NCI-H748 (cell line): ENCODE measurements around the gene IGF2BP1.
"Not testable (repeated sequence)": the region's sequence is repeated elsewhere in the genome, so short reads cannot be mapped to it uniquely, and the experiment has no call there.

ENCODE experiments used
- DNase-seq: peaks from one replicate; lab custom pipeline; 2025; ENCODE audit not compliant: unreplicated experiment; lab: John Stamatoyannopoulos, UW

The IGF2BP1 gene

DNA sequence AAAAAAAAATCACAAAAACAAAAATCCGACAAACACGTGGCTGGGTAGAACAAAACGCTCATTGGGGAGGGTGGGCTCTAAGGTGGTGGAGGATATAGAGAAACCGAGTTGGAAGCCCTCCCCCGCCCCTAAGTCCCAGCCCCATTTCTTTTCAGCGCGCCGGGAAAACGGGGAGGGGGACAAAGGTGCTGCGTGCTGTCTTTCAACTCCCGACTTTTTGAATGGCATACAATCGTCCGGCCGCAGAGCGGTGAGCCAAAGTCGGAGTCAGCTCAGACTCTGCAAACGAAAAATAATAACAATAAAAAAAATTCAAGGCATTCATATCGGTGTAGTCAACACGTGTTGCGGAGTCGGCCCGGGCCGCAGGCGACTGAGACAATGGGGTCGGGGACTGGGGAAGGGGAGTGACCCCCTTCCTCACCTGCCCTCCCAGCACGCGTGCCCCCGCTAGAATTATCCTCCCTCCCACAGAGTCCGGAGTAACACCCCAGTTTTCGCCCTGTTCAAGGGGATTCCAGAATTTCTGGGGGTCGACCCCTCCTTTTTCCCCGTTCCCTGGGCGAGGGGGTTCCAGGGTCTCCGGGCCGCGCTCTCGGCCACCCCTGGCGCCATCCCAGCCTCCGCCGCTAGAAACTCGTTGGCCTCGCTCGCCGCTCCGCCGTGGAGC, 1.7 kb upstream of the IGF2BP1 start:
- peak; percentile 55 for DNase-seq

DNA sequence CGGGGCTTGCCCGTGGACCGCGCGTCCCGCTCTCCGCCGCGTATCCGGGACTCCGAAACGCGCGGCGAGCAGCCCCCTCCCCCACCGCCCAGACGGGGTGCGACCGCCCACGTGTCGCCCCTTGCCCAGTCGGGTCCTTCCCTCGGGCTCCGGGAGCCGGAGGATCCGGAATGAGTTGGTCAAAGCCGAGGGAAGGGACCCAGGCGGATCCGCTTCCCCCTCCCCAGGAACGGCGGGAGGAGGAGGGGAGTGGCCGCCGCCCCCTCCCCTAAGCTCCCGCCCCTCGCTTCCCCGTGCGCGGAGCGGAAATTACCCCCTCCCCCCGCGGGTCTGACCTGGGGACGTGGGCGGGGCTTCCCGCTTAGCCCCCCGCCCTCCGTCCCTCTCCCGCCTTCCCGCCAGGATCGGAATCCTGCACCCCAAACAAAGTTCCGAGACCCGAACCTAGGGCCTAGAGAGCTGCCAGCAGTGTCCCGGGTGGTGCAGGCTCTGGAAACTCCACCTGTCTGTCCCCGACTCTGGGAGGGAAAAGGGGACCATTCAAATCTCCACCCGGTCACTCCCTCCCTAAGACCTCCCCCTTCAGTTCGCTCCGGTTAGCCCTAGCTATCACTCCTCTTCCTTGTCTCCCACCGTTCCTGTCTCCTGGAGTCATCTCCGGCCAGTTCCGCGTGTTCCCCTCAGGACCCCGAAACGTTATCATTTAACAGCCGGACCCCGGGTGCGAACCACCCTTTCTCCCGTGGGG, 1.0 kb upstream of the IGF2BP1 start:
- peak; percentile 85 for DNase-seq

DNA sequence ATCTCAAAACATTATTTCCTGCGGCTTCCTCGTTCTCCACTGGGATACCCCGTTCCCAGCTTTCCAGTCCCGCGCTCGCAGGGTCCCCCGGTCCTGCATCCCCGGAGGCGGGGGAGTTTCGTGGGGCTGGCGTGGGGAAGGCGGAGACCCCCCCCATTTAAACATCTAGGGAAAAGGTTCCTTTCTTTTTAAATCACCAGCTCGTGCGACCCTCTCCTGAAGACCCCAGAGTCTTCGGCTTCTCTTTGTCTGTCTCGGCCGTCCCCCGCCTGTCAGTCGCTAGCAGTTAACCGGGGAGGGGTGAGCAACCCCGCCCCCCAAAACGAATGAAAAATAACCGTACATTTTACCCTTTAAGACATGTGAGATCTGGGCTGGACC, 473 bp upstream of the IGF2BP1 start:
- DNase-seq: no peak

DNA sequence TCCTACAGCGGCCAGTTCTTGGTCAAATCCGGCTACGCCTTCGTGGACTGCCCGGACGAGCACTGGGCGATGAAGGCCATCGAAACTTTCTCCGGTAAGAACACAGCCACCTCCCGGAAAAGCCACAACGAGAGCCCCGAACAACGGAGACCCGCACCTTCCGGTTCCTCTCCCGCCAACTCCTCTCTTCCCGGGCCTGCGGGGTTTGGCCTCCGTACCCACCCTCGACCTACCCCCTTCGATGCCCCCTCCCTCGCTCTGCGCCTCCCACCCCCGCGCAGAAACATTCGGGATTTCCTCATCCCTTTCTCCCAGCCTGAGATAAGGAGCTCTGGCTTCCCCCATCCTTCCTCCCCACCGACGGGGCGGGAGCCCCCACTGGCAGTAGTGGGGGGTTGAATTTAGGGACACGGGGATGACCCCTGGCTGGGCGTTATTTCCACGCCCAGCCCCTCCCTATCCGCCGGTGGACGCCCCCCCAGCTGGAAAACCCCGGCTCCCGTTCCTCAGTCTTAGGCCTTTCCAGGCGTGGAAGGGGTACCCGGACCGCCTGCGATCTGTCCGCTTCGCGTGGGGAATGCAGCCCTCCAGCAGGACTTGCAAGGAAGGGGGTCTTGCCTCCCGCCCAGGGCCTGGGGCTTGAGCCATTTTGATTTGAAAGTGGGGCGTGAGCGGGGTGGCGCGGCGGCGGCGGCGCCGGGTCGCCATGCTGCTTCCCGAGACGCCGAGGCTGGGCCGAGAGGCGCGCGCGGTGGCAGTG, 822 bp downstream of the IGF2BP1 start:
- DNase-seq: peak; percentile 60

DNA sequence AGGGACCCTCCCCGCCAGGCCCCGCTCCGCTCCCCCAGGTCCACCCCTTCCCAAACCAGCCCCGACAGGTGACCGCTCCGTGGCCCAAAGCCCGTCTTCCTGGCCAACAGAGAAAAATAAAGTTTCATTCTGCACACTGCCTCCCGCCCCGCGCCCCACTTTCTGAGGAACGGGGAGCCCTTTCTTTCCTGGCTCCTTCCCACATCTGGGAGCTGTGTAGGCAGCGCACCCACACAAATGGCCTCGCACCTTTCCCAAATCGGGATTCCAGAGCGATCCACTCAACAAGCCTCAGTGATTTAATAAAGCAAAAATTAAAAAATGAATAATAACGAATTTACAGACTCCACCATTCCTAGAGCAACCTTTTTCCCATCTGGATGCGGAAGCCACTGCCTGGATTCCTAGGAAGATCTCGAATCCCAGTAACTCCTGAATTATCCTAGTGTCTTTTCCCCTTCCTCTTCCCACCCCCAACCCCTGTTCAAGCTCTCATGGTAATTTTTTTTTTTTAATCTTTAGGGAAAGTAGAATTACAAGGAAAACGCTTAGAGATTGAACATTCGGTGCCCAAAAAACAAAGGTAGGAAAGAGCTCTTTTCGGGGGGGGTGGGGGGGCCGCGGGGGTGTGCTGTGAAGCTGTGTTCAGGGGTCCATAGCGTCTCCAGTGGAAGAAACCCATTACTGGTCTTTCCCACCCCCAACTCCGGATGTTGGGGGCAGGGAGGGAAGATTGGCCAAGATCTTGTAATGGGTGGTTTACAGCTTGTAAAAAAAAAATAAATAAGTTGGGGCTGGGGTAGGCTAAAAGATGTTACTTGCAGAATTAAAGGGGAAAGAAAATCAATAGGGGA, 1.6 kb downstream of the IGF2BP1 start:
- no peak for DNase-seq

DNA sequence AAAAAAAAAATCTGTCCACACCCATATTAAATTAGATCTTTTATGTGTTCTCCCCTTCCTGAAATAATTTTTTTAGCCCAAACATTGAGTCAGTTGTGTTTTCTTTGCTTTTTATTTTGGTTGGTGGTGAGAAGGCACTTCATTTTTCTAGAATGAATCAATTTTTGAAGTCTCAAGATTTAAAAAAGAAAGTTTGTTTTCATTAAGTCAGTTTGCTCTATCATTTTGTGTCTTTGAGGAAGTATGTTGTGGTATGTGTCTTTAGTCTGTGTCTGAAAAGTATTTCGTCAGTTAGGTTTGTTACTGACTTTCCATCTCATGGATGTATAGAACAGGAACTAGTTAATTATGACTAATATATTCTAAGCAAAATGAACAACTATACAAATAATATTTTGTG, 3.8 kb downstream of the IGF2BP1 start:
- DNase-seq: no peak

DNA sequence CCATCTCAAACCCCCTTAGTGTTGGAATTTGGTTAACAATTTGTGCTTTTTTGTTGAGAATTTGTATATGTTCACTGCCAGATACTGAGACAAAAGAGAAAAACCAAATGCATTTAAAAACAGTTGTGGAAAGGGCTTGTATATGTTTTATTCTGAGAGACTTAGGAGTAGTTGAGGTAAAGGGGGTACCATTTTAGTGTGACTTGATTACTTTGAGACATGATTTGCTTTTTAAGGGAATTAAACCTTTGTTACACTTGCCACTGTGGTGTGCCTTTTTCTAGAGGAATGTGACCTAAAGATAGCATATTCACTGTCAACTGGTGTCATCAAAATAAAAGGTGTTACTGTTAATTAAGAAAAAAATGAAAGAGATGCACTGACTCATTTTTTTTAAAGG, 4.5 kb downstream of the IGF2BP1 start:
- no peak for DNase-seq

DNA sequence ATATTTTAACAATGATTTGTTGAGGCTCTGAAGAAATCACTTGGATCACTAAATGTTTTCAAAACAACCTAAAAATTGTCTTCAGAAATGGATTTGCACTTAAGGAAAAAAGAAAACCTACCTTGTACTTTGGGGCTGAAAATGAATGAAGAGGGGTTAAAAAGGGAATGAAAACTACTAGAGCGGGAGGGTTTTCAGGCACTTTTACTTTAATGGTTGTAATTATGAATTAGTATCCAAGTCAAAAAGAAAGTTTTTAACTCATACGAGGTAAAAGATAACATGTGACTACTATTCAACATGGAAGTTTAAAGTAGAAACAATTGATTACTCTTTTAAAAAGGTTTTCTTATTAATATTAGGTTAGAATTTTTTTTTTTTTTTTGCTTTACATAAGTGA, 5.1 kb downstream of the IGF2BP1 start:
- DNase-seq: no peak

DNA sequence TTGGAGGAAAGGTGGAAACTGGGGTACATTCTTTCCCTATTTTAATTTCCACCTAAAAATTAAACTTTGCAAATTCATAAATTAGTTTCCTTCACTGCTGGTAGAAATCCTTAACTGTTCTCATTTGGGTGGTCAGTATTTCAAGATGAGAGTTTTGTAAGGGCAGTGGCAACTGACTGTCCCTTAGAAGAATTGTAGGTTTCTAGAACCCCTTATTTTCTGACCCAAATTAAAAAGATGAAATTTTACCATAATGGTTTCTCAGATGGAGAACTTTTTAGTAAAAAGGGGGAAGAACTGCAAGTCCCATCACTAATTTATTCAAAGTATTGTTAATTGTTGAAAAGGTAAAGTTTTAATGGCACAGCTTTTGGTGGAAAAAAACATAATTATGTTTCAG, 5.6 kb downstream of the IGF2BP1 start:
- no peak for DNase-seq

DNA sequence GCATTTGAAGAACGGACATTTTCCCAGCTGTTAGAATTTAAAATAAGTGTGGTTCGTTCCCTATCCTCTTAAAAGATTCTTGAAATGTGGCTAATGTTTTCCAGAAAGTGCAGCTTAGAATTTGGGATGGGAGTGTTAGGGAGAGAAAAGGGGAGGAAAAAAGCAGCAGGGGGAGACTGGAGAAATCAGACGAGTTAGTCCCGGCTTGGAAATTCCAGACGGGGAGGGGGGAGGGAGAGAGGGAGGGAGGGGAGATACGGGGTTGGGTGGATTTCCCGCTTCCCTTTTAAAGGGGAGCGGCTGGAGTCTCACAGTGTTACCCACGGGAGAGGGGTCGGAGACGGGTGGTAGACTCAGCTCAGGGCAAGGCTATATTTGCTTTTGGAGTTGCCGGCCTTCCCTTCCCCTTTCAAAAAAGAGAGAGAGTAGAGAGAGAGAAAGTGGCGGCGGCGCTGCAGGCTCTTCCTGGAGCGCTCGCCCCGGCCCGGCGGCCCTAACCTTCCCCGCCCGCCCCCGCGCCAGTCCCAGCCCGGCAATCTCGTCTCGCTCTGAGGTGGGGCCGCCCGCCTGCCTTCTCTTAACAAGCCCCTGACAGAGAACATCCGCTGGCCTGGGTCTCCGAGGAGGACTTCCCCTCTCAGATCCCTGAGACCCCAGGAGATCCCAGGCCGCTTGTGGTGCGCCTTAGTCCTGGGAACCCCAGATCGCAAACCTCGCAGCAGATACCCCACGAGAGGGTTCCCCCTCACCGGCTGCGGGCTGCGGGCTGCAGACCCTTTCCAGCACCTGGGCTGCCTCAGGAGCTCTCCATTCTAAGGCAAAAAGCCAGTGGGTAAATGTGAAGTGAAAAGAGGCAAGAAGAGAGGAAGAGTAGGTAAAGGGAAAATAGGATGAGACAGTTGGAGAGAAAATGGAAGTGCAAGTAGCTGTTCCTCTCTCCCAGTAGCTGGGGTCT, 6.6 kb downstream of the IGF2BP1 start:
- DNase-seq: no peak

DNA sequence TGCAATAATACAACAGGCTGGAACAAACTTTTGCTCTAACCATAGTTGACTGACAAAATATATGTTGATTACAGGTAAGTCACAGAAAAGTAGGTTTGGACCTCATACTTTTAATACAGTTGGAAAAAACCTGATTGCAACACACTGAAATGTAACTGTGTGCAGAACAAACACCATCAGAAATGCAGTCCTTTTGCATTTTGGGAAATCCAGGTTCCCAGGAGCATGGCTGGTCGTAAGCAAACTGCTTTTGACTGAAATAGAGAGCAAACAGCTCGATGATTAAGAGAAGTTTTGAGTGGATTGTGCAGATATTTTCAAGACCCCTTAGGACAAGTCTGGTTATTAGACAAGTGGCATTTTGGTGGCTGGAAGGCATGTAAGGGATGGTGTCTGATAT, 8.0 kb downstream of the IGF2BP1 start:
- no peak for DNase-seq

DNA sequence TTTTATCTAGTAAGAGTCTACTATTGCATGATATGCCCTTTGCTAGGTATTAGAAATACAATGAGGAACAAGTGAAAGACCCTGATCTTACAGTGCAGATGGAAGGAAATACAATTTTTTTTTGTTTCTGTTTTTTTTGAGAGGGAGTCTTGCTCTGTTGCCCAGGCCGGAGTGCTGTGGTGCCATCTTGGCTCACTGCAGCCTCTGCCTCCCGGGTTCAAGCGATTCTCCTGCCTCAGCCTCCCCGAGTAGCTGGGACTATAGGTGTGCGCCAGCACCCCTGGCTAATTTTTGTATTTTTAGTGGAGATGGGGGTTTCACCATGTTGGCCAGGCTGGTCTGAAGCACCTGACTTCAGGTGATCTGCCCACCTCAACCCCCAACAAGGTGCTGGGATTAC, 11.7 kb downstream of the IGF2BP1 start:
- not testable (repeated sequence) for DNase-seq

DNA sequence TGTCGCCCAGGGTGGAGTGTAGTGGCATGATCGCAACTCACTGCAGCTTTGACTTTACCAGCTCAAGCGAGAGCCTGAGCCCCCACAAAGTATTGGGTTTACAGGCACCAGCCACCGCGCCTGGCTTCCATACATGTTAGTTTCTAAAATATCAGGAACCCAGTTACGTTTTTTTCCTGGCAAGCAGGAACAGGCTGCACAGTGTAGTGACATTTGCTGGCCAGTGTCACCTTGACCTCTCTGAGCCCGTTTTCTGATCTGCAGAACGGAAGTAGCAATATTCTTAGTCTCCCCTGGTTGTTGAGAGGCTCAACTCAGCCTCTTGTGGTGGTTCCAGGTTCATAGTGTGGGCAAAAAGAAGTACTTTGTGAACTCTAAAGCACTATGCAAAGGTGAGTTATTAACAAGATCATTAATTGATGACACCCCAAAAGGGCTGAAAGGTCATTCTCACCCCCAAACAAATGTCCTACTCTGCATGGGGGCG, 15.6 kb downstream of the IGF2BP1 start:
- DNase-seq: no peak

DNA sequence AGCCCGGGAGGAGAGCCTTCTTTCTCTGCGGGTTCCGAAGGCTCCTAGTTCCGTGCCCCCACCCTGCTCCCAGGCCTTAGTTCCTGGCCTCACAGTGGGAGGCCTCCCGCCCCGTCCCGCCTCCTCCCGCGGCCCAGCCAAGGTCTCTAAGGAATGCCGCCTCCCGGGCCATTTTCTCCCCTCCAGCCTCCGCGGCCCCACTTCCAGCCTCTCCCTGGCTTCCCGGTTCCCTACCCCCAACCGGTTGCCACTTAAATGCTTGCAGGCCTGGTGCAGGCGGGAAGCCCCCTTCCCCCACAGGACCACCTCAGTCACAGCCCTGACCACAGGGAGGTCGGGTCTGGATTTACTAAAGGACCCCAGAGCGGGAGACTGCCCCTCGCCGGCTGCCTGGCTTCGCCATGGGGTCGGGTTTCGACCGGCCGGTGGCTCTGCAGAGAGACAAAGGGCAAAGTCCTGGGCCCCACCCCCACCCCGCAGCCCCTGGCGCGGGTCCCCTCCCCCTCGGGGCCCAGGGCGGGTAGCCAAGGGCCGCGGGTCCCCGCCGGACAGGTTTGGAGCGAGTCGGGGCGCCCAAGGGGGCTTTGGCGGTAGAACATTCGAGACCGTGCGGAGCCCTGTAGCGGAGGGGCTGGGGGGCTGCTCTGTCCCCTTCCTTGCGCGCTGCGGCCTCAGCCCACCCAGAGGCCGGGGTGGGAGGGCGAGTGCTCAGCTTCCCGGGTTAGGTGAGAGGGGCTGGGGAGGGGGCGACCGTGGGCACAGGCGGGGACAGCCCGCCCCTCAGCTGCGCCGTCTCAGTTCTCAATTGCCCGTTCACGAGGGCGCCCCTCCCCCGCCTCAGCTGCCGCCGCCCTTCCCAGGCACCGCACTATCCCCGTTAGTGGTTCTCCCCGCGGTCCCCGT, 16.4 kb downstream of the IGF2BP1 start:
- no peak for DNase-seq

DNA sequence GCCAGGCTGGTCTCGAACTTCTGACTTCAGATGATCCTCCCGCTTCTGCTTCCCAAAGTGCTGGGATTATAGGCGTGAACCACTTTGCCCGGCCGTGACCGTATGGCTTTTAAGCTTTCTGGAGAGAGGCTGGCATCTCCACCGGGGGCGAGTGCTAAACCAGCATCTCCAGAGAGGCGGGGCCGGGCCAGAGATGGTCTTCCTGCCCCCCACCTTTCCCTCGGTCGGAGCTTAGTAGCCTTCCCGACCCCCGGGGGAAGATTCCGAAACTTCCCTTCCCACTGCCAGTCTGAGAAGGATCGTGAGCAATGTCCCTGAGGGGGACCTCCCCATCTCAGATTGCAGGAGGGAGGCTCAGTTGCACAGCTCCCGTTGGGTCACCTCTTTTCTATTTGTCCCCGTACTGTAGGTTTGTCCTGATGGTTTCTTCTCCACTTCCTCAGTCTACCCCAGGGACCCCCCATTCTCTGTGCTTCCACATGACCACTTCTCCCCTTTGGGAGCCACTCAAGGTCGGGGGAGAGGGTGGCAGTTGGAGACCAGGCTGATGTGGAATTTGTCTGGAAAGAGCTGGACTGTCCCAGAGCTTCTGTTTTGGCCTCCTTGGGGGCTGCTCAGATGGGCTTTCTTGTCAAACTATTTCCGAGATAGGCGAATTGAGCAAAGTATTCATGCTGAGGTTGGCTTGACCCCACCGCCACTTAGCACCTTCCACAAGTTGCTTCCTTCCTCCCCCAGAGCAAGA, 18.2 kb downstream of the IGF2BP1 start:
- DNase-seq: no peak

DNA sequence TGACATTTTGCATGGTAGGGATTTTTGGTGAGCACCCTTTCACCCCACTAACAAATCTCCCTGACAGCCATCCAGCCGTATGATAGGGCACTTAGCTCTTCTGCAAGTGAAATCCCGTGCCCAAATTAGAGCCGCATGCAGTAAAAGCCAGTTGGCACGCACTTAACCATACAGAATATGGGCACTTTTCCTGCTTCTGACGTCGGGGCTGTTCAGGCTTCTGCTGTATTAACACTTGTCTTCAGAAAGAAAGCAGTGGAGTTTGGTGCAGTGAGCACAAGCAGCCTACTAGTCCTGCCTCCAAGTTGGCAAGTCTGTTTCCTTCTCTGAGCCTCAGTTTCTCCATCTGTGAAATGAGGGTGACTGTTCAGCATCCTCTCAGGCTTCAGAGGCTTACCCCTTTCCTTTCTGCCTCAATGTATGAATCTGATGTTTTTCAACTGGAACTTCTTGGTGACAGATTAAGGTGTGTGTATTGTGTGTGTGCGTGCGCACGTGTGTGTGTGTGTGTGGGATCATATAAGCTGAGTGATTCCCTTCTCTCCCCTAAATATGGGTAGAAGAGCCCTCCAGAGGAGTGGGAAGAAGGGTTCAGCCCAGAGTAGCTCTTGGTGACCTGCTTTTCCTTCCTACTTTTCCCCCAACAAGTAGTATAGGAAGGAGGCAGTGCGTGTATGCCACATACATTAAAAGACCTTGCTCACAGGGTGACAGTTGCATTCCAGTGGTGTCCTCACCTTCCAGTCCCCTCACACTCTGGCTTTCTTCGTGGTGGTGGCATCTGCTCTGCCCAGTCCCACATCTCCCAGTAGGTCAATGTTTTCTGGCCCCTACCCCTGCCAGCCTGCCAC, 19.0 kb downstream of the IGF2BP1 start:
- no peak for DNase-seq

DNA sequence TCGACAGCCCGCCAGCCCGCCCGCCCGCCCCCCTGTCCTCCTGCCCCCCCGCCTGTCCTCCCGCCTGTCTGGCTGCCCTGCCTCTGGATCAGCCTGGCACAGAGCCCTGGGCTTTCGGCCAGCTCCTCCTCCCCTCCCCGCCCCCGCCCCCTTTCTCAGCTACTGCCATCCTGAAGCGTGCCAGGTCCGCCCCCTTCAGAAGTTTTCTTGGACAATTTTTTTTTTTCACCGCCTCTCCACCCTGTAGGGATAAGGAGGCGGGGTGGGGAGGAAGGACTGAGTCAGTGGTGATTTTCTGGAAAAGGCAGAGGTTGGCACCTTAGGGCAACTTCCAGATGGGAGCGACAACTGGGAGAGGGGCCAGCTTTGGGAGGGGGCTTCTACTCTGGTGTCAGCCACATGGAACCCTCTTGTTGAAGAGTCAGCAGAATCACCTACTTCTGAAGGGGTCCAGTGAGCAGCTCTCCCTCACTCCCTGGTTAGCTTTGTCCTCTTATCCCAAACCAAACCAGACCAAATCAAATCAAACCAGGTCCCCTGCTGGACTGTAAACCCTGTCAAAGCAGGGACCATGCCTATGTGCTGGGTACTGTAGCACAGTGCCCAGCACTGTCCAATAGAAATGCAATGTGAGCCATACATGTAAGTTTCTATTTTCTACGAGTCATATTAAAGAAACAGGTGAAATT, 19.7 kb downstream of the IGF2BP1 start:
- DNase-seq: peak; percentile 18
